ENCODE results near the gene SYNJ1.

Gene SYNJ1

GRCh38 chr21:32735524-32735923 lies 7.7 kb upstream of the SYNJ1 start:
- DNase-seq (ENCODE audit: extremely low read depth in 1 of 2, low read depth in 1 of 2) = peak in 1 of 2 donors; percentile 34

- no peak for DNase-seq (ENCODE audit: extremely low read depth in 1 of 2, low read depth in 1 of 2)
These were observed 6.3 kb upstream of the SYNJ1 start for GRCh38 chr21:32733990-32734613.

GRCh38 chr21:32733356-32733755 lies 5.5 kb upstream of the SYNJ1 start:
- peak in 1 of 2 donors; percentile 51 for DNase-seq (ENCODE audit: extremely low read depth in 1 of 2, low read depth in 1 of 2)

- DNase-seq (ENCODE audit: extremely low read depth in 1 of 2, low read depth in 1 of 2) = no peak
These were observed 4.7 kb upstream of the SYNJ1 start for GRCh38 chr21:32732544-32732943.

GRCh38 chr21:32728848-32729247 lies 1.0 kb upstream of the SYNJ1 start:
- no peak for DNase-seq (ENCODE audit: extremely low read depth in 1 of 2, low read depth in 1 of 2)

- no peak for DNase-seq (ENCODE audit: extremely low read depth in 1 of 2, low read depth in 1 of 2)
These were observed 635 bp upstream of the SYNJ1 start for GRCh38 chr21:32728456-32728839.

GRCh38 chr21:32726839-32727686 lies 750 bp downstream of the SYNJ1 start:
- DNase-seq (ENCODE audit: extremely low read depth in 1 of 2, low read depth in 1 of 2) = no peak

GRCh38 chr21:32719085-32719484 lies 8.7 kb downstream of the SYNJ1 start:
- no peak for DNase-seq (ENCODE audit: extremely low read depth in 1 of 2, low read depth in 1 of 2)

GRCh38 chr21:32717851-32718316 lies 9.9 kb downstream of the SYNJ1 start:
- DNase-seq (ENCODE audit: extremely low read depth in 1 of 2, low read depth in 1 of 2) = no peak

- DNase-seq (ENCODE audit: extremely low read depth in 1 of 2, low read depth in 1 of 2) = no peak
These were observed 11.3 kb downstream of the SYNJ1 start for GRCh38 chr21:32716486-32716885.

GRCh38 chr21:32713726-32714125 lies 14.1 kb downstream of the SYNJ1 start:
- no peak for DNase-seq (ENCODE audit: extremely low read depth in 1 of 2, low read depth in 1 of 2)

- DNase-seq (ENCODE audit: extremely low read depth in 1 of 2, low read depth in 1 of 2) = no peak
These were observed 15.2 kb downstream of the SYNJ1 start for GRCh38 chr21:32712641-32713040.

- no peak for DNase-seq (ENCODE audit: extremely low read depth in 1 of 2, low read depth in 1 of 2)
These were observed 15.8 kb downstream of the SYNJ1 start for GRCh38 chr21:32712043-32712442.

- no peak for DNase-seq (ENCODE audit: extremely low read depth in 1 of 2, low read depth in 1 of 2)
These were observed 16.8 kb downstream of the SYNJ1 start for GRCh38 chr21:32710987-32711386.

- DNase-seq (ENCODE audit: extremely low read depth in 1 of 2, low read depth in 1 of 2) = no peak
These were observed 17.6 kb downstream of the SYNJ1 start for GRCh38 chr21:32710069-32710784.

GRCh38 chr21:32708069-32708468 lies 19.7 kb downstream of the SYNJ1 start:
- no peak for DNase-seq (ENCODE audit: extremely low read depth in 1 of 2, low read depth in 1 of 2)

- no peak for DNase-seq (ENCODE audit: extremely low read depth in 1 of 2, low read depth in 1 of 2)
These were observed 21.9 kb downstream of the SYNJ1 start for GRCh38 chr21:32705901-32706300.

- DNase-seq (ENCODE audit: extremely low read depth in 1 of 2, low read depth in 1 of 2) = no peak
These were observed 22.7 kb downstream of the SYNJ1 start for GRCh38 chr21:32705139-32705538.

- DNase-seq (ENCODE audit: extremely low read depth in 1 of 2, low read depth in 1 of 2) = no peak
These were observed 25.1 kb downstream of the SYNJ1 start for GRCh38 chr21:32702702-32703101.

- DNase-seq (ENCODE audit: extremely low read depth in 1 of 2, low read depth in 1 of 2) = no peak
These were observed 28.7 kb downstream of the SYNJ1 start for GRCh38 chr21:32698971-32699693.

GRCh38 chr21:32698286-32698685 lies 29.5 kb downstream of the SYNJ1 start:
- DNase-seq (ENCODE audit: extremely low read depth in 1 of 2, low read depth in 1 of 2) = no peak

All from stimulated activated CD8-positive, alpha-beta memory T cell treated with anti-CD3 and anti-CD28 coated beads, Interleukin-7, amount 100 ng/mL, for 48 hours (primary cell).